Measurements from ENCODE around the gene HIVEP3.

The HIVEP3 gene

DNA sequence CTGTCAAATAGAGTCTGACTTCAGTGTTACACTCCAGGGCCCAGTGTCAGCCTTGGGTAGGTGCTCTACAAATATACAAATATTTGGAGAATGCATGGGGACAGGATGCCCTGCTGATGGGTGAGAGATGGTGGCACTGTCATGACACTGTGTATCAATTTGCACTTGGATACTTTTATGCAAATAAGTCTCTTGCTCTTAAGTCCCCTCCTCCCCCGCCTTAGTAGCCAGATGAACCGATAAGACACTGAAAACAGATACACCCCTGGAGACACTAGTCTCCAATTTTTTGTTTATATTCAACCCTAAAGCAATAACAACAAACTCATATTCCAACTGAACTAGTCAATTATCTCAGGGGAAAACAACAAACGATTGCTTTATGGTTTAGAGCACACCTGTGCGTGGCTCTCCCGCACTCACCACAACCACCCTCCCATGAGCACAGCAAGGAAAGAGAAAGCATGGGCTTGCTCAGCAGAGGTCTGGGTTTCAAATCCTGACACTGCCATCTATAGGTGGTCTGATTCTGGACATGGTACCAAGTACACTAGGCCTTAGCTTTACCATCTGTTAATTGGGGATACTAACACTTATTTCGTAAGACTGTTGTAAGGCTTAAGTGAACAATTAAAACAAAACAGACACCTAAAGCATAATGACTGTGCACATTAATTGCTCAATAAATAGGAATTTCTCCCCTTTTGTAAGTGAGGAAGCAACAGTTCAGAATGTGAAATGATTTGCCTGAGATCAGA, 50.3 kb downstream of the HIVEP3 start:
- no peak for DNase-seq

DNA sequence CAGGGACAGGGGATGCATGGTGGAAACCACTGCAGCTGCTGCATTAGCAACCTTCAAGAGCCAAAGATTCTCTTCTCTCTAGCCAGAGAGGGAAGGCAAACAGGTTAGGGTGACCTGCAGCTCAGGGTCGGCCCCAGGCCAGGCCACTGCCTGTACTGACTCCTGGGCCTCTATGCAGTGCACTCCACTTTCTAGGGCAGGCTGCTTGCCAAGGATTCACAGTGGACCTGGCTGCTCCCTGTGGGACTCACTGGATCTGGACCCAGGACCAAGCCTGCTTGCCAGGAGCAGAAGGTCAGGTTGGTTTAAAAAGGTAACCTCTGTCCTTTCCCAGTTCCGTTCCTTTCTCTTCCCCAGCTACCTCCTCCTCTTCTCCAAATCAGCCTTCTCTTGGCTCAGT, 52.4 kb downstream of the HIVEP3 start:
- DNase-seq: no peak

DNA sequence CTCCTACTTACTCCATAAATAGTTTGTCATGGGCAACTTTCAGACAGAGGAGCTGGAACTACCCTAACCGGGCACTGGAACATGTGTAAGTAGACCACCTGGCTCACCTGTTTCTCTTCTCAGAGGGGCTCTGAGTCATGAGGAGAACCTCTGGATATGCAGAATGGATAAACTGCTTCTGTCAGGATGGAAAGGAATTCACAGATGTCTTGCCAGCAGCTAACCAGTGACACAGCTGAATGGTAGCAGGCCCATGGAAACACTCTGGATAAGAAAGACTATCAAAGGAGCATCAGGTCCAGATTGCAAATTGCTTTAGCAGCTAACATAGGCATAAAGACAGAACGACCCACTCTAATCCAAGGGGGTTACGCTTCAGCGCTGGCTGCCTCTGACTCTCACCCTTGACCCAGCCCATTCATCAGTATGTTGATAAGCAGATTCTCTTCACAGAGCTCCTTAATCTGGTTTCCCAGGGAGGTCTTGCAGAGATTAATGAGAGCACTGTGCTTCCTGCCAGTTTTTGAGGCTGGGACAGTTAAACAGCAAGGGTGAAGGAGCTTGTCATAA, 54.2 kb downstream of the HIVEP3 start:
- no peak for DNase-seq

DNA sequence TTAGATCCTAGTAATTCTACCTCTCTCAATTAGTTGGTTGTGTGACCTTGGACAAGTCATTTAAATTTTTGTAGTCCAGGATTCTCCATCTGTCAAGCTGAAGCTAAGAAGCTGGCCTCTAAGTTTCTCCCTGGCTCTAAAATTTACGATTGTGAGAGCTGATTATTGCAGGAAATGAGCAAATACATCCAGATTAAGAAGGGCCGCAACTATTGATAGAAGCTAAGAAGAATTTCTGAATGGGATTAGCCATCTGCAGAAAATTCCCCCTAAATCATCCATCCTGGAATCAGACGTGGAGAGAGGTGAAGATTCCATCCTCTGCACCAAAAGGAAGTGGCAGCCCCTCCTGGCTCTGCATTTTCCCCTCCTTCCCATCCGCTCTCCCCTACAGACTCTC, 55.0 kb downstream of the HIVEP3 start:
- DNase-seq: no peak

DNA sequence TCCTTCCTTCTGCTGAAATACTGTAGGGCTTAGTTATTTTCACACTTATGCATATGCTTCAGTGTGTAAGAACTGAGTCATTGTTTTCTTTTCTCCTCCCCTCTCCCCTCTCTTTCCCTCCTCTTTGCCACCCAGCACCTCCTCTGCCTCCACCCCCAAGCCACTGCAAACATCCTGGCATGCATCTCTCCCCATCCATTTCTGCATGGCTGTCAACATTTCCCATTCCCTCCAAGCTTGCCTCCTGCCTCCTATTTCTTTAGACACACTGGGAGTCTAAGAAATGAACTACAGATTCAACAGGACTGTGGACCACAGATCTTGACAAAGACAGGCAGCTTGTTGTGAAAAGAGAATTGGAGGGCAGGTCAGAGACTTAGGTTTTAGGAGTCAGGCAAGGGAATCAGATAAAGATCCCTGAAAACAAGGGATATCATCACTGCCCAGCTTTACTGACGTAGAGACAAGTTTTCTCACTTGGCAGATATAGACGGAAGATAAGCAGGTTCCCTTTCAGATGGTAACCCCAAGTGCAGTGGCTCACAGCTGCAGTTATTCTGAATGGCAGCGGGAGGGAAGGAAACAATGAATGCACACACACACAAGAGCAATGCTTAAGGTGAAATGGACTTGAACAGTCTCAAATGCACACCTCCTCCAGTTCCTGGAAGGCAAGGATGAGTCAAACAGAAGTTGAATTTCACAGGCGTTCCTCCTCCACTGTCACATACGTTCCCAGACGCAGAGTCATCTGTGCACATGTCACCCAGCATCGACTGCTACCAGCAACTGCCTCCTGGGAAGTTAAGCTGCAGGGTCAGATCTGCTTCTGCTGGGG, 56.1 kb downstream of the HIVEP3 start:
- DNase-seq: no peak

DNA sequence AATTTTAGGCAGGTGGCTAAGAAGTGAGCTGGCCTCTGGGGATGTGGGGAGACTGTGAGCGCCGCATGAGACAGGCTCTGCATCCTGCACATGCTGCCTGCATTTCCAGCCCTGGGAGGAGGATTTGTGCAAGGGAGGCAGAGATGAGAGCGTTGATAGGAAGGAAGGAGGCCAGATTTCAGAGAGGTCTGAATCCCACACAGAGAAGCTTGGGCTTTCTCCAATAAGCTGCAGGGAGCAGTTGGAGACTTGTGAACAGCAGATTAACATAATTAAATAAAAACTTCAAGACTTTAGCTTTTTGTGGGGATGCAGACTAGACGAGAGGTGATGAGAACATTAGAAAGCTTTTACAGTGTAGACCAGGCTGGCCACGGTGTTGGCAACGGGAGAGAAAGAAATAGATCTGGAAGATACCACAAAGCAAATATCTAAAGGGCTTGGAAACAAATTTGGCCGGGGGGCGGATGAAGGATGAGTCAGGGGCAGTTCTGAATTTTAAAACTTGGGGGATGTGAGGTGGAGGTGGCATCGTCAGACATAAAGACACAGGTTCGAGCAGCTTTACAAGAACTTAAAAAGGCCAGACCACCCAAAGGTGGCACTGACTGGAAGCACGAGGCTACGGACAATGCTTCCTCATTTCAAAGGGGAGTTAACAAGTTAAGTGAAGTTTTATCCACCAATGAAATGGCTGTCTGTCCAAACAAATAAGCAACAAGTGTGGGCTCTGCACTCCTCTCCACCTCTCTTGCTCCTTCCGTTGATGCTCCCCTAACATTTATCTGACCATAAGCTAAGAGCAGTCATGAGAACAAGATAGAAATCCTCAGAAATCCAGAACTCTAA, 57.0 kb downstream of the HIVEP3 start:
- DNase-seq: no peak

DNA sequence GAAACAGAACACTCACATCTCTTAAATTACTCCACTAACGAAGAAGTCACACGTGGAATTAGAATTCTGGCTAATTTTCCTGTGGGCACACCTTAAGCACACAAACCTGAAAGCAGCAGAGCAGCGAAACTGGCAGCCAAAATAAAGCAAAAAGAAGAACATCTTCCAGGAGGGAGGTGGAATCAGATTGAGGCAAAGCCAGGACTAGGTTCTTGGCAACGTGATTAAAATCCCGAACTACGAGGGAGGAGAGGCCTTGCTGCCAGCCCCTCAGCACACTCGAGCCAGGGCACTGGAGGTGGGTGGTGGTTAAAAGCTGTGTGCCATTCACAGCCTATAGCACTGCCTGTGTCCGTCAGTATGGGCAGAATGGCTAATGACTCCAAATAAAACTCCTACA, 58.0 kb downstream of the HIVEP3 start:
- no peak for DNase-seq

DNA sequence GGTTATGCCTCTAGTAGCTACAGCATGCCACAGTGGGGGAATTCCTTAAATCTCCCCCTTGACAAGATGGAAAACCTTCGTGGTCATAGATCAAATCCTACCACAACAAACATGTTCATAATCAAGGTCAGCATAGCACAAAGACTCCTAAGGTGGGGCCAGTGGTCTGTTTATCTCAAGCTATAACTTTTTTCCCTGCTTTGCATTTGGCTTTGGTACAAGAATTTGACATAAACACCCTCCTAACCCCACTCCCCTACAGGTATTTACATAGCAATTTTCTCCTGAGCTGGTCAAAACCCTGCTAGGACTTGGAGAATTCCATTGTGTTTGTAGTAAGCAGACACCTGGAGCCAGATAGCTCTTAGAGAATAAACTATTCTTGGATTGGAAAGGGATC, 58.5 kb downstream of the HIVEP3 start:
- no peak for DNase-seq

DNA sequence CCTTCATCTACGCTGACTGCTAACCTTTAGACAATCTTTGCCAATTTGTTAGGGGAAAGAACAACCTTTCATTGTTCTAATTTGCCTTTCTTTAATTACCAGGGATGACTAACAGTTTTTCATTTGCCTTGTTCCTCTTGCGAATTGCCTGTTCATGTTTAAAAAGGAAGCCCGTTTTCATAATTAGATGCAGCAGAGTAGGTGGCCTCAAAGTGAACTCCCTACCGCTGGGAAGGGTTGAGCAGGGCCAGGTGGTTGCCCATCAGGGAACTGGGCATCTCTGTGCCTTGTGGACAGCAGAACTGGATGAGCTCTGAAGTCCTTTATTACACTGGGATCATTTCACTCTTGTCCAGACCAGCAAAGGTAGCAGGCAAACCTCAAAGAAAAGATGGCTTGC, 59.0 kb downstream of the HIVEP3 start:
- no peak for DNase-seq

DNA sequence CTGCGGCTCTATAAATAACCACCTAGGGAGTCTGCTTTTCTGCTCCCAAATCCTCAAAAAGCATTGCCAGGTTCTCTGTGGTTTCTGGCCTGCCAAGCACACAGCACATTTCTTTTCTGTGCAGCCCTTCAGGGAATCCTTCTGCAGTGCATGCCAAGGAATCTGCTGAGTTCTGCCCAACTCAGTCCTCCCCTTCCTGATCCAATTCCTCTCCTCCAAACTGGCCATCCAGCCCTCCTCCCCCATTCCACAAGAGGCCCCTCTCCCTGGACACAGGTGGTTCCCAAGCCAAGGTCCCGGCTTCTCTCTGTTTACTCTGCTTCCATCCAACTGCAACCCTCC, 61.8 kb downstream of the HIVEP3 start:
- no peak for DNase-seq

DNA sequence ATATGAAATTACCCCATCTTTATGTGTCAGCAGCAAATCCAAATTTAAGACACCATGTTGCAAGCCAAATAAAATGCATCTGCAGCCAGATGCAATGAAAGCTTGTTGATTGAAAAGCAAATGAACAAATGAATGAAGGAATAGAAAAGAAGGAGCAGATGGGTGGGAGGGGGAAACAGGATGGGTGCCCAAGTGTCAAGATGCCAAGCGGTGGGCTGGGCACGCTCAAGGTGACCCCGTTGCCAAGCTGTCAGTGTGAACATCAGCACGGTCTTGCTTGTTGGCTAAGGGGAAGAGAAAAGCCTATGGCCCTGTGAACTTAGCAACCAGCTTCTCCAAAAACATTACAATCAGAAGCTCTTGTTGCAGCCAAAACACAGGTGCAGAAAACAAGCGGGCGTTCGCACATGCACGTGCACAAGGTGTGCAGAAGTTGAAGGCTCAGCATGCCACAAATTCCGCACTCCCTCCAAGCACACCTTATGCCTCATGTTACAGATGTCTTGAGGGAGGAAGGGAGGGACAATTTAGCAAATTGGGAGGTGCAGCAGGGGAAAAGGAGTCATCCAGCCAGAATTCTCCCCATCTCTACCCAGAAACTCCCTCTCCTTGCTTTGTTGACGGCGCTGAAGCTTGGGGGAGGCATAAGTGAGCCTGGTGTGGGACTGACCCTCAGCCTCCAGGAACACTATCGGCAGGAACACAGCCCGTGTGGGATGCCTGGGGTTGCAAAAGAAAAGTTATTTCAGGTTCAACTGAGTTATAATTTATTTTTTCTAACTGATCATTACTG, 62.4 kb downstream of the HIVEP3 start:
- DNase-seq: no peak

DNA sequence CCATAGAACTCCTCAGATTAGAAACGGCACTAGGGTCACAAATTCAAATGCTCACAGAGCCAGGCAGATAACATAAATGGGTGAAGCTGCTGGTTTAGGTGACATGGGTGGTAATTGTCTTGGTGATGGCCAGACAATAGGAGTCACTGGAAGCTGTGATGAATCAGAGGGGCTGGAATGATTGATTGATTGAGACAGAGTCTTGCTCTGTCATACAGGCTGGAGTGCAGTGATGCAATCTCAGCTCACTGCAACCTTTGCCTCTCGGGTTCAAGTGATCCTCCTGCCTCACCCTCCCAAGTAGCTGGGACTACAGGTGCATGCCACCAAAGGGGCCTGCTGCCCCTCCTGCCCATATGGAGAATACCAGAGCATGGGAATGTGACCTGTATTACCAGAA, 63.0 kb downstream of the HIVEP3 start:
- no peak for DNase-seq

DNA sequence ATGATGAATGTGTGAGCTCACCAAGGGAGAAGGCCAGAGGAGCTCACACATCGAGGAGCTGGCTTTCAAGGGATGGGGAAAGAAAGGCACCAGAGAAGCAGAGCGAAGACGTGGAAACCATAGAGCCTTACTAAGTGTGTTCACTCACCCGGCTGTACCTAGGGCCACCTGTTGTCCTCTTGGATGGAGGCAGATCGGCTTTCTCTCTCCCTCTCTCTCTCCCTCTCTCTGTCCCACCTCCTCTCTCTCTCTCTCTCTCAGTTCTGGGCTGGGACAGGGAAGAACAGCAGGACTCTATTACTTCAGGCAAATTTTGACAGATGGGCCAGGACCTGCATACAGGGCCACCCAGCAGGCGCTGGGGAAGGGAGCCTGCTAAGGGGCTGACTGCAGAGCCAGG, 64.8 kb downstream of the HIVEP3 start:
- DNase-seq: no peak

DNA sequence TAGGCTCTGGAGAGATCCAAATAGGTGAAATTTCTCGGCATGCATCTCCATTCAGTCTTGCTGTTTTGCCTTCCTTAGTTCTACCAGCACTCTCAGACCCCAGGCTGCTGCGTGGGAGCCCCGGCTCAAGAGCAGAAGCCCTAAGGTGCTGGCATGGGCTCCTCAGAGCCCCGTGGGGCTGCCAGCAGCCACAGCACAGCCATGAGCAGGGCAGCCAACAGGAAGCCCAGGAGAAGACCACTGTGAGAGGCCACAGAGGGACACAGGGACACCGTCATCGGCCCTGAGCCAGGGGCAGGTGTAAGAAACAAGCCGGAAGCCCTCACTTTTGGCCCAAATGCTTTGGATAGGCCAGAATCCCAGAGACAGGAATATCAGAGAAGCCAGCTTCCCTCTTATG, 66.6 kb downstream of the HIVEP3 start:
- DNase-seq: no peak

DNA sequence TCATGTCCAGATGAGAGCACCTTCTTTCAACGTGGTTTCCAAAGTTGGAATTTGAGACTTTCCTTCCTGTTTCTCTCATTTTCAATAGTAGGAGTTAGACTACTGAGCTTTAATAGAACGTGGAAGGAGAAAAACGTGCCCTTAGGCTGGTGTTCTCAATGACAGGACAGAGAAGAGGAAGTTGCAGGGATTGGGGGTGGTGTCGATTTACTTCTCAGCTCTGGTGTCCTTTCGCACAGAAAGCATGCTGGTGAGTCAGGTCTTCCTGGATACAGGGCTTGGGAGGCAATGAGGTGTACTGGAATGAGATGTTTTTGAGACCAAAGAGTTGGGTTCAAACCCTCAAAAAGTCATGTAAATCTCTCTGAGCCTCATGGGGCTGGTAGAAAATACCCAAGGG, 67.1 kb downstream of the HIVEP3 start:
- no peak for DNase-seq

DNA sequence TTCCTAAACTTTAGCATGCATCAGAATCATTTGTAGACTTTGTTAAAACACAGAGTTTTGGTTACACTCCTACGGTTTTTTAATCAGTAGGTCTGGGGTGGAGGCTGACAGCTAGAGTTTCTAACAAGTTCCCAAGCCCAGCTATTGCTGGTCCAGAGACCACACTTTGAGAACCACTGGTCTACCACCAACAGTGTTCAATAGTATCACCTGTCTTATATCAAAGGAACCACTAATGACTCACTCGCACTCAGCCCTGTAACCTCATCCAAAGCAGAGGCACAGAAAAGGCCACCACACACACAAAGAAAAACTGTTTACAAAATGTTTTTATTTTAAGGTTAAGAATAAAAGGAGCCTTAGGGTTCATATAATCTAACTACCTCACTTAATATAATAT, 68.7 kb downstream of the HIVEP3 start:
- no peak for DNase-seq

DNA sequence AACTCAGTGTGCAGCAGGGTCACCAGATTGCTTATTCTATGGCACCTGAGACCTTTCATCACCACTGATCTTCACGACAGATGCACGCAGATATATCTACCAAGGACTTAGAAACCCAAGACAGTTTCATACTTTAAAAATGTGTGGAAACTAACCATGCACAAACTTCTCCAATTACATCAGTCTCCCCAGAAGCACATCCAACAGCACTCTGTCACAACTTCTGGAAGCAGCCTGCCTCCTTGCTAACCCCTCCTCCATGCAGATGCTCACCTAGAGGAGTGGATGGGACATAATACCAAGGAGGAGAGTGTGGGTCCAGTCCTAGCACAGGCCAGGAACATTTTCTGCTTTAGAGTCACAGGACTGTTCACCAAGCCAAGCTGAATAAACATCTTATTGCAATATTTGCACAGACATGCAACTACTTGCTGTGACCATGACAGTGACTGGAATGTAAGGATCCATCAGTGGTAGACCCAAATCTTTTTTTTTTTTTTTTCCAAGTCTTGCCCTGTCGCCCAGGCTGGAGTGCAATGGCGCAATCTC, 69.4 kb downstream of the HIVEP3 start:
- DNase-seq: no peak

DNA sequence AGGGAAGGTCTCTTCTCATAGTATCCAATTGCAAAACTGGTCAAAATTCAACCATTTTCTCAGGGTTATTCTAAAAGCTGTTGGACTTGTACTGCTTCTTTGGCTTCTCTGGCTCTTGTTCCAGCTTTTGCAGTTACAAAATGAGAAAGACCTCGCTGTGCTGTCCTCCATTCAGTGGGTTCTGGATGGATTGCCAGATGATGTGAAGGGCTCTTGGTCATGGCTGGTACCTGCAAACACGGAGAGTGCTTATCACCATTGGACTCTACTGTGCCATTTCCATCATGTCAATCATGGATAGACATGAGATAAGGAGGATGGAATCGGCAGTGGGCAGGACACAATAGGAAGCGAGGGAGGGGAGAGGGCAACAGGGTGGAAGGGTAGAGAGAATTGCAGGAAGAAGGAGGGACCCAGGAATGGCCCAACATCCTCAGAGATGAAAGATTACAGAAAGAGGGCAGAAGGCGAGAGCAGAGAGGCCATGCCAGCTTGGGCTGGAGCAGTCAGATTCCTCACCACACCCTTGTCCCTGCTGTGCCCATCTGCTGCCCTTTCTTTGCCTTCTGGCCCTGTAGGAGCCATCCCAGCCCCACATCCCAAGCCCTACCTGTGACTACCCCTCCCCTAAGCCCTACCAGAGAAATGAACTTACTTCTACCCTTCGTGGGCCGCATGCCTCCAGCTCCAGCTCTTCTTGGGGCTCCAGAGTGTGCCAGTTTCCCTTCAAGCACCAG, 70.3 kb downstream of the HIVEP3 start:
- no peak for DNase-seq

DNA sequence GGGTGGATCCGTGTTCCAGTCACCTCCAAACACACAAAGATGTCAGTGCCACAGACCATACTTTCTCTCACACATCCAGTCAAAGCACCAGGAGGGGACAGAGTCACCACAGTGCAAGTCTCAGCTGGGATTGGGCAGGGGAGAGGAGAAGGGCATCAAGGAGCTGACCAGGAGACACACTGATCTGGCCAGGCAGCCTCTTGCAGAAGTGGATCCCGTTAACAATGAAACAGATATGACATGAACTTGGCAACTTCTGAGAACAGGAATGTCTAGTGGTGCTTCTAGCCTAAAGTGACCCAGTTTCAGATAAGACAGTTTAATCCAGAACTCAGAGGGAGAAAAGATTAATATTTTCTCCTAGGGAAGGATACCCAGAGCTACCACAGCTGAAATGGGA, 71.0 kb downstream of the HIVEP3 start:
- DNase-seq: no peak

DNA sequence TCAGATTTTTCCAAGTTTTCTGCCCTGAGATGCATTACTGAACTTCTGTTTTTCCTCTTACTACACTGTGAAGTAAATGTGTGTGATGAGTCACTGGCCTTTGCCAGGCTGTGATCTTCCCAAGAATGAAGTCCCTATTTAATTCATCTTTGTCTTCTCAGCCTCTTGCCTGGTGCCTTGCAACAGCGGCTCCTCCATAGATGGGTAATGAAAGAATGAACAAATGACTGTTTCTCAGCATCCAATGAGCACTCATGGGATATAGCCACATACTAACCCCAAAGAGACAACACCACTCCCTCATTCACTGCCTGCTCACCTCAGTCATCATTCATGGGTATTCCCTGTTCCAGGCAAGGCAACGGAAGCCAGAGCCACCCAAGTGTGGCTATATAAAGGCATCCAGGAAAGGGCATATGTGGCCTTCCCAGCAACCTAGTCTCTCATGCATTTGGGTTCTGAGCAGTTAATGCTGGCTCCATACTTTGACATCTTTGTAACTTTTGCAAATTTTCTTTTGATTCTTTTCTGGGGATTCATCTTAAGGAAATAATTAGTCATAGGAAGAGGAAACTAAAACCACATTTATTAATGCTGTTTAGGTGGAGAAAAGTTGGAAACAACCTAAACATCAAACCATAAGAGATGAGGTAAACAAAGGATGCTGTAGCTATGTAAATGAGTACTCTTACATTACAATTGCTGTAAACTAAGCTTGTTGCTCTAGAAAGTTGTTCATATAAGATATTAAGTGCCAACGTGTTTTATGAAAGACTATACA, 71.9 kb downstream of the HIVEP3 start:
- DNase-seq: no peak

Data from activated T-cell treated with anti-CD3 and anti-CD28 coated beads, Interleukin-2, amount 50 U/mL, for 1 hour (primary cell).